Activated CD8-positive, alpha-beta T cell treated with anti-CD3 and anti-CD28 coated beads, Interleukin-2, amount 10 ng/mL, durations not matched to agents 7 days and 5 days (primary cell): Measurements from ENCODE around the gene CCS. TPM values are rescaled to one million over a fixed set of nuclear protein-coding genes. Genes with fewer than 3 reads are reported as not detected.
"Not testable (repeated sequence)": the region's sequence is repeated elsewhere in the genome, so short reads cannot be mapped to it uniquely, and the experiment has no call there.

ENCODE experiments used
- ATAC-seq: fragments of 150-1000 bp; cut with Tn5 transposase; one replicate; pipeline ENCODE4 v1.10.0; 2021; ENCODE audit warnings: moderate library complexity
- CTCF ChIA-PET: fragments of 350-600 bp; sonication (Branson Sonifier 250); formaldehyde crosslinking; loops from one replicate; lab custom pipeline; 2021; ENCODE audit warnings: antibody characterized with exemption; lab: Charles Lee
- POLR2A ChIA-PET: fragments of 350-600 bp; sonication (Branson Sonifier 250); formaldehyde crosslinking; loops from one replicate; lab custom pipeline; 2021; ENCODE audit warnings: antibody characterized with exemption; lab: Charles Lee
- DNase-seq: peaks from one replicate; pipeline ENCODE4 v3.0.0-alpha.2; 2020
- H3K27ac Mint-ChIP-seq: one replicate; pipeline ENCODE4 v1.8.0; 2021; ENCODE audit warnings: mild to moderate bottlenecking, mixed read lengths
- H3K27me3 Mint-ChIP-seq: one replicate; pipeline ENCODE4 v1.8.0; 2021; ENCODE audit warnings: low read depth, mixed read lengths
- H3K36me3 Mint-ChIP-seq: one replicate; pipeline ENCODE4 v1.8.0; 2021; ENCODE audit warnings: low read depth, mixed read lengths
- H3K4me1 Mint-ChIP-seq: one replicate; pipeline ENCODE4 v1.8.0; 2021; ENCODE audit warnings: low read depth, mixed read lengths
- H3K4me3 Mint-ChIP-seq: one replicate; pipeline ENCODE4 v1.8.0; 2021; ENCODE audit warnings: mild to moderate bottlenecking, mixed read lengths
- H3K9me3 Mint-ChIP-seq: one replicate; pipeline ENCODE4 v1.8.0; 2022; ENCODE audit warnings: mixed read lengths; ENCODE audit not compliant: insufficient read depth
- total RNA-seq, 2 experiments: library from RNA; stranded (reverse); gene quantifications; one replicate each; pipeline ENCODE4 v1.2.3, GENCODE V29; 2021

Gene CCS, protein sequence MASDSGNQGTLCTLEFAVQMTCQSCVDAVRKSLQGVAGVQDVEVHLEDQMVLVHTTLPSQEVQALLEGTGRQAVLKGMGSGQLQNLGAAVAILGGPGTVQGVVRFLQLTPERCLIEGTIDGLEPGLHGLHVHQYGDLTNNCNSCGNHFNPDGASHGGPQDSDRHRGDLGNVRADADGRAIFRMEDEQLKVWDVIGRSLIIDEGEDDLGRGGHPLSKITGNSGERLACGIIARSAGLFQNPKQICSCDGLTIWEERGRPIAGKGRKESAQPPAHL
- total RNA-seq: 10 to 100 TPM; 29.3 to 32.5 TPM

DNA sequence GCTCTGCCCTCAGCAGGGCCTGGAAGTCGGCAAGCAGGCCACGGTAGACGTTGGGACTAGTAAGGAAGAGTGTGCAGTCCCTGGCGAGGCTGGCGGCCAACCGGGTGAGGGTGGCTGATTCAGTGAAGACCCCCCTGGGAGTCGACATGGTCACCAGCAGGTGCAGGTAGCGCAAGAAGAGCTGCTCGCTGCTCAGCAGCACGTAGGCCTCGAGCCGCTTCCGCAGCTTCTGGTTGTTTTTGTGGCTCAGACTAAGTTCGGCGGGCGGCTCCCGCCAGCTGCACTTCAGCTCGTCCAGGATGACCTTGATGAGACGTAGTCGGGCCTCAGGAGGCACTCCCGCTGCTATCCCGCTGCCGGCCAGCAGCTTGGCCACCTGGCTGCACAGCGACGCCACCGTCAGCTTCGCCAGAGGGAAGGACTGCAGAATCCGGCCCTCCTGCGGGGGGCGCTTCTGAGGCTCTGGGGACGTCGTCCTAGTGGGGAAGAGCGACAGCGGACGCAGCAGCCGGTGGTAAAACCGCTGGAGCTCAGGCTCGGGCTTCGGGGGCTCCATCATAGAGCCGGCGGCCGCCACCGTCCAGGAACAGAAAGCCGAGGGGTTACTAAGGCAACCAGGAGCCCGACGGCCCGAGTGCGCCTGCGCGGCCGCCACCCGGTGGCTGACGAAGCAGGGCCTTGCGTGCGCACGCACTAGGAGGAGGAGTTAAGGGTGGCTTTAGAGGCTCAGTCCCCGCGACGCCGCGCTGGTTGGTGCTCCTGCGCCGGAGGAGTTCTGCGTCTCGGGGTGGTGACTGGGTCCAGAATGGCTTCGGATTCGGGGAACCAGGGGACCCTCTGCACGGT, at the start of gene CCS, which contains the start of gene CCDC87:
CCS (plus strand) TSS at position 729 of the 846 bp plus-strand sequence; CDS start at position 806, 77 bp downstream.
CCDC87 (minus strand) TSS at position 607 of the 846 bp plus-strand sequence; CDS start at position 559, 48 bp downstream.
- Mint-ChIP-seq H3K4me1 (peaks cover 37% of the 10 kb centered on the region), H3K4me3 (peak within 1 kb of the TSS; percentile 100), H3K27me3 (no peaks in the 10 kb centered on the region), H3K36me3 (peaks cover 3% of the 10 kb centered on the region), H3K9me3 (no peaks in the 10 kb centered on the region), H3K27ac (peak within 1 kb of the TSS; percentile 98)
- ATAC-seq: peak; percentile 97
- DNase-seq: peak; percentile 99
- ChIA-PET POLR2A (interaction anchor here (0.6 to 2.5 kb wide), 8 partner anchors 24 to 221 kb away, joined by 3 to 10 read pairs (median 4); partner anchors contain the start of genes RBM14, RBM4 and SLC29A2), CTCF (interaction anchor here (0.8 to 7.9 kb wide), 21 partner anchors 9 to 249 kb away, joined by 3 to 63 read pairs (median 5); partner anchors contain the start of genes CTSF, DPP3, RBM14 and RBM4)

DNA sequence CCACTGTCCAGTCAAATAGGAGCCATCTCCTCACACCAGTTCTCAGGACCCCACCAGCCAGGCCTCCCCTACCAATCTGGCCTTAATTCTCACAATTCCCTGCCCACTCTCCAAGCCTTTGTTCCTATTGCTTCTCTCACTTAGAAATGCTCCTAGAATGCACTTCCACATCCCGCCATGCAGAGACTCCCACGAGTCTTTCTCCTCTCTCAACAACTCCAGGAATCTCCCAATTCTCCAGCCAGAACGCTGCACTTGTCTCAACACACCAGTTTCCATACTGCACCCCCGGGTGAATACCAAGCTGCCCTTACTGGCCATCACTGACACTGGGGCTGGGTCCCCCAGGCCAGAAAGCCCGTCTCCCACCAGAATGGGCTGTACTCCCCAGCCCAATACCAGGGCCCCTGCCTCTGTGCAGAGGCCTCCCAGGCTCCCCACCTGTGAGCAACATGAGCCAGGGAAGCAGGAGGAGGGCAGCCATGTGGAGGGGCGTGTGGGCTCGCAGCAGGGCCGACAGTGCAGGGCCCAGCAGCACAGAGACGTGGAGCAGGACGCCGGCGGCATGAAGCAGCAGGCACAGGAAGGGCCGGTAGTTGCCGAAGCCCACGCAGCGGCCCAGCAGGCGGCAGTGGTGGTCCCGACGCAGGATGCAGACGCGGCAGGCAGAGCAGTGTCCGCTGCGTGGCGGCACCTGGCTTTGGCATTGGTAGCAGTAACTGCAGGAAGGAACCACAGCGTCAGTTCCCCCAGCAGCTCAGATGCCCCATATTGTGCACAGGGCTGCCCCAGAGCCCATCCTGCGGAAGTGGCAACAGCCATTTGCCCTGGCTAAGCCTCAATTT, 49.5 kb upstream of the CCS start:
- ChIA-PET POLR2A (interaction anchor here (1.0 to 1.4 kb wide), 3 partner anchors 73 to 134 kb away, joined by 3 to 4 read pairs (median 4); no protein-coding TSS in a partner anchor), CTCF (interaction anchor here (0.6 to 2.9 kb wide), 7 partner anchors 11 to 135 kb away, joined by 3 to 20 read pairs (median 9); partner anchors contain the start of genes CCDC87, CCS, RBM4 and RBM4B)
- no peaks in the 10 kb centered on the region for H3K9me3 Mint-ChIP-seq
- peak; percentile 87 for DNase-seq
- peak overlapping the region; percentile 63 for H3K4me3 Mint-ChIP-seq
- peak overlapping the region; percentile 89 for H3K27ac Mint-ChIP-seq
- peak; percentile 63 for ATAC-seq
- H3K27me3 Mint-ChIP-seq: peaks cover 3% of the 10 kb centered on the region
- H3K4me1 Mint-ChIP-seq: peaks cover 38% of the 10 kb centered on the region
- H3K36me3 Mint-ChIP-seq: peaks cover 25% of the 10 kb centered on the region

DNA sequence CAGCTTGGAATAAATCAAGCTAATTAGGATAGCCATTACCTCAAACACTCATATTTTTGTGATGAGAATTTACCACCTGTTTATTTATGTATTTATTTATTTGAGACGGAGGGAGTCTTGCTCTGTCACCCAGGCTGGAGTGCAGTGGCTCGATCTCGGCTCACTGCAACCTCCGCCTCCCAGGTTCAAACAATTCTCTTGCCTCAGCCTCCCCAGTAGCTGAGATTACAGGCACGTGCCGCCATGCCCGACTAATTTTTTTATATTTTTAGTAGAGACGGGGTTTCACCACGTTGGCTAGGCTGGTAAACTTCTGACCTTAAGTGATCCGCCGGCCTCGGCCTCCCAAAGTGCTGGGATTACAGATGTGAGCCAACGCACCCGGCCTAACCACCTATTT, 48.0 kb upstream of the CCS start:
- Mint-ChIP-seq H3K27ac (peak overlapping the region; percentile 78), H3K4me1 (peaks cover 38% of the 10 kb centered on the region), H3K4me3 (peak overlapping the region; percentile 83), H3K27me3 (peaks cover 13% of the 10 kb centered on the region), H3K36me3 (peaks cover 24% of the 10 kb centered on the region)
- H3K9me3 Mint-ChIP-seq, ATAC-seq, DNase-seq: not testable (repeated sequence)
- ChIA-PET POLR2A (interaction anchor here (0.7 to 2.1 kb wide), 5 partner anchors 10 to 297 kb away, joined by 3 to 18 read pairs (median 5); partner anchors contain the start of genes DPP3 and RBM4B), CTCF (interaction anchor here (1.6 to 2.9 kb wide), 4 partner anchors 24 to 133 kb away, joined by 5 to 30 read pairs (median 14); partner anchors contain the start of genes CCDC87, CCS and RBM4B)

DNA sequence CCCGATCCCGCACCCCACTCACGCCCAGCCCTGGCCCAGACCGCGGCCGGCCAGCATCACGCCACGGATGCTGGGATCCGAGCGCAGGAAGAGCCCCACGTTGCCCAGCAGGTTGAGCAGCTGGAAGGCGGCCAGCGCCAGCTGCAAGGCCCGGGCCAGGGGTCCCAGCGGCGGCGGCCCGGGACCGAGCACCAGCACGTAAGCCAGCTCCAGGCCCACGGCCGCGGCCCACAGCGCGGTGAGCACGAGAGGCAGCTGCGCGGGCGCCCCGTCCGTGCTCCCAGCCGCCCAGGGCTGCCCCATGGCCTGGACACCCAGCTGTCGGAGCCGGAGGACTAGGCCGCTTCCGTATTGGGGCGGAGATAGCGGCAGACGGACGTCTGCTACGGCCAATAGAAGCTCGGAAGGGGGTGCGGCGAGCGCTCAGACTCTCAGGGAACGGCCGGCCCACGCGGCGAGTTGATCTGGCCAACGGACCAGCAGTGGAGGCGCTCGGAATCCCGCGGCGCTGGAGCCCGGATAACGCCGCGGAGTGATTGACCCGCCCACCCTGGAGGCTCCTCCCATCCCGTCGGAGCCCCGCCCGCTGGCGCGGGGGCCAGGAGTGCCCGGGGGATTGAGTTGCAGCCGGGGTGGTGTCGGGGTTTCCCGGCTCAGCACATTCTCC, 47.2 kb upstream of the CCS start, which contains the start of gene ZDHHC24:
ZDHHC24 (minus strand) TSS at position 348 of the 667 bp plus-strand sequence; CDS start at position 303, 45 bp downstream.
- H3K9me3 Mint-ChIP-seq: no peaks in the 10 kb centered on the region
- ChIA-PET CTCF (interaction anchor here (1.0 to 2.9 kb wide), 6 partner anchors 23 to 297 kb away, joined by 3 to 30 read pairs (median 6); partner anchors contain the start of genes CCDC87, CCS, RBM4B and RCE1), POLR2A (interaction anchor here (0.7 to 2.1 kb wide), 8 partner anchors 11 to 296 kb away, joined by 3 to 18 read pairs (median 4); partner anchors contain the start of genes DPP3, RBM14, RBM4 and RBM4B)
- H3K27me3 Mint-ChIP-seq: peaks cover 19% of the 10 kb centered on the region
- peak; percentile 88 for ATAC-seq
- H3K4me1 Mint-ChIP-seq: peaks cover 38% of the 10 kb centered on the region
- peaks cover 22% of the 10 kb centered on the region for H3K36me3 Mint-ChIP-seq
- H3K4me3 Mint-ChIP-seq: peak within 1 kb of the TSS; percentile 83
- peak within 1 kb of the TSS; percentile 78 for H3K27ac Mint-ChIP-seq
- DNase-seq: peak; percentile 91

DNA sequence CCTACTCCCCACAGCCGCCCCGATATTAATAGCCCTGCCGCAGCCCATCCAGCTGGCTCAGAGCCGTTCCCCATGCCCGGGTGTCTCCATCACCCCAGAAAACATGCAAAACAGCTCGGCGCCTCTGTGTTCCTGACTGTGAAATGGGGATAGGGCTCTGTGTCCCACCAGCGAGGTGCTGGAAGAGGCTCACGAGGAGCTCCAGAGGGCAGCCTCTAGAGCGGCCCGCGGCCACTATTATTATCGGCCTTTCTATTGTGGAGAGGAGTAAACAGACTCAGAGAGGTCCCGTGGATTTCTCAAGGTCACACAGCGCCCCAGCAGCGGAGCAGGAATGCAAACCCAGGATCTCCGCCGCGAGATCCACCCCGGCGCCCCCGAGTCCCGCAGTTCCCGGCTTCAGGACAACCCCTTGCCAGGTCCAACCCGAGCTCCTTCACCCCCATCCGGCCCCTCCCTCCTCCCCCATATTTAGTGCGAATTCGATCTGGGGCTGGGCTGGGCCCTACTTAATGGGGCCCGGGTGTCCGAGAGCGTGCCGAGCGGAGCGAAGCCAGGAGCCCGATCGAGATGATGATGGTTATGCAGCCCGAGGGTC, 46.5 kb upstream of the CCS start, which contains the start of gene ACTN3:
ACTN3 (plus strand) TSS at position 536 of the 598 bp plus-strand sequence; CDS start at position 571, 35 bp downstream.
- Mint-ChIP-seq H3K4me1 (peaks cover 38% of the 10 kb centered on the region), H3K27me3 (peaks cover 19% of the 10 kb centered on the region), H3K36me3 (peaks cover 19% of the 10 kb centered on the region), H3K9me3 (no peaks in the 10 kb centered on the region), H3K4me3 (peak within 1 kb of the TSS; percentile 83), H3K27ac (peak within 1 kb of the TSS; percentile 75)
- ATAC-seq (no peak), DNase-seq (peak; percentile 26)
- ChIA-PET POLR2A (interaction anchor here (0.6 to 2.1 kb wide), 8 partner anchors 11 to 295 kb away, joined by 3 to 18 read pairs (median 4); partner anchors contain the start of genes DPP3, RBM14, RBM4 and RBM4B), CTCF (interaction anchor here (1.0 to 2.9 kb wide), 5 partner anchors 23 to 297 kb away, joined by 3 to 30 read pairs (median 5); partner anchors contain the start of genes CCDC87, CCS, RBM4B and RCE1)

DNA sequence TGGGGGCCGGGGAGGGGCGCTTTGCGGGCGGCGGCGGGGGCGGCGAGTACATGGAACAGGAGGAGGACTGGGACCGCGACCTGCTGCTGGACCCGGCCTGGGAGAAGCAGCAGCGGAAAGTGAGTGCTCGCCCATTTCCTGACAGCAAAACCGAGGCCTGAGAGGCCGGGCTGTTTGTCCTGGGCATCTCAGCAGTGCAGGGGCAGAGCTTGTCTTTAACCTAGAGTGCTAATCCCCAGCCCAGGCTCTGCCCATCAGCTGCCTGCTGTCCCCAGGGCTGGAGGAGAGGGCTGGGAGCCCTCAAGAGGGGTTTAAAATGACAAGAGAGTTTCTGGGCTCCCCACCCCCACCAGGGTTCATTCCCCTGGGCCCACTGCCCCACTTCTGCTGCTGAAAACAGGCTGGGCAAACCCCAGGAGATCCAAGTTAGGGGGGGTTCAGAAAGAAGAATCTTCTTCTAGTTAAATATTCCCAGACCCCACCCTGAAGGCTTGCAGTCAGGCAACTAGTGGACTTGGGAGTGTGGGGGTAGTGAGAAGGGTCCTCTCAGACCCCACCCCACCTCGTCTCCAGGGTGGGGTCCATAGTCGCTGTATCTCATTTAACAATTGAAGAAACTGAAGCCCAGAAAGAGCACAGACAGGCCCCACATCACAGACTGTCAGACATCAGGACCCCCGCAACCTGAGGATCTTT, 45.9 kb upstream of the CCS start:
- ATAC-seq: no peak
- CTCF ChIA-PET: interaction anchor here (1.0 to 2.6 kb wide), 3 partner anchors 131 to 296 kb away, joined by 3 to 30 read pairs (median 3); partner anchors contain the start of genes RBM4B and RCE1

DNA sequence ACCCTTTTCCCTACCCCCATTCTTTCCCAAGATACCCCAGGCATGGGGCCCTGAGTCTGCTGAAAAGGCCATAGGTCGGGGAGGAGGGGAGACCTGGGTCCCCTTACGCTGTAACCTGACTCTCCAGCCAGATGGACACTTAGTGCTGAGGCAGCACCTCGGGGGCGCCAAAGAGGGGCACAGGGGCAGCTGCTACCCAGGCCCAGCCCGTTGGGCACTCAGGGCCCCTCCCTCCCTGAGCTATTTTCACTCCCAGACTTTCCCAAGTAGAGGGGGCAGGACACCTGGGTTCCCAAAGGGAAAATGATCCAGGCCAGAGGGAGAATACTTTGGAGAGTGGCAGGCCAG, 45.3 kb upstream of the CCS start:
- ChIA-PET CTCF (no interaction called here), POLR2A (no interaction called here)
- ATAC-seq: no peak
- peaks cover 28% of the 10 kb centered on the region for H3K4me1 Mint-ChIP-seq
- no peak overlapping the region for H3K27ac Mint-ChIP-seq
- peak overlapping the region; percentile 16 for H3K4me3 Mint-ChIP-seq
- DNase-seq: no peak
- H3K9me3 Mint-ChIP-seq: no peaks in the 10 kb centered on the region
- H3K27me3 Mint-ChIP-seq: peaks cover 19% of the 10 kb centered on the region
- peaks cover 7% of the 10 kb centered on the region for H3K36me3 Mint-ChIP-seq

More for the DNA sequence above, 45.9 kb upstream of the CCS start:
- Mint-ChIP-seq H3K4me1 (peaks cover 33% of the 10 kb centered on the region), H3K36me3 (peaks cover 12% of the 10 kb centered on the region), H3K4me3 (peak overlapping the region; percentile 83), H3K27me3 (peaks cover 19% of the 10 kb centered on the region), H3K9me3 (no peaks in the 10 kb centered on the region), H3K27ac (no peak overlapping the region)
- DNase-seq: no peak
- POLR2A ChIA-PET: interaction anchor here (0.6 to 1.7 kb wide), 3 partner anchors 12 to 295 kb away, joined by 3 to 5 read pairs (median 4); no protein-coding TSS in a partner anchor

DNA sequence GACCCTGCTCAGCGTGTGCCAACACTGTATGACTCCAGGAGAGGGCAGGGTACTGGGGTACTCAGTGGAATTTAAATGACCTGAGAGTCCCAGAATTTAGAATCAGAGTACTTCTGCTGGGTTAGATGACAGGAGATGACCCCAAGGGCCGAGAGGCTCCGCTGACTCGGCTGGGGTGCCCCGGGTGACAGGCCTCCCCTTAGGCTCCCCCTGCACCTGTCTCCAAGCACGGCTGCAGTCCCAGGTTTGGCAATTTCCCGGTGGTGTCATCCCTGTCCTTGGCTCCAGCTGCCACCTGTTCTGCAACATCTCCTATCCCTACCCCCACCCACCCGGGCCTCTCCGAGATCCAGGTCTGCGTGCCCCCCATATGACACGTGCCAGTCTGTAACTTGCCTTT, 44.9 kb upstream of the CCS start:
- H3K27ac Mint-ChIP-seq: no peak overlapping the region
- peaks cover 4% of the 10 kb centered on the region for H3K36me3 Mint-ChIP-seq
- ATAC-seq (no peak), DNase-seq (no peak)
- peak overlapping the region; percentile 16 for H3K4me3 Mint-ChIP-seq
- peaks cover 19% of the 10 kb centered on the region for H3K27me3 Mint-ChIP-seq
- peaks cover 25% of the 10 kb centered on the region for H3K4me1 Mint-ChIP-seq
- H3K9me3 Mint-ChIP-seq: no peaks in the 10 kb centered on the region
- CTCF ChIA-PET: no interaction called here
- POLR2A ChIA-PET: no interaction called here
